ENCODE measurements around the gene LAMA5.

Gene LAMA5

DNA sequence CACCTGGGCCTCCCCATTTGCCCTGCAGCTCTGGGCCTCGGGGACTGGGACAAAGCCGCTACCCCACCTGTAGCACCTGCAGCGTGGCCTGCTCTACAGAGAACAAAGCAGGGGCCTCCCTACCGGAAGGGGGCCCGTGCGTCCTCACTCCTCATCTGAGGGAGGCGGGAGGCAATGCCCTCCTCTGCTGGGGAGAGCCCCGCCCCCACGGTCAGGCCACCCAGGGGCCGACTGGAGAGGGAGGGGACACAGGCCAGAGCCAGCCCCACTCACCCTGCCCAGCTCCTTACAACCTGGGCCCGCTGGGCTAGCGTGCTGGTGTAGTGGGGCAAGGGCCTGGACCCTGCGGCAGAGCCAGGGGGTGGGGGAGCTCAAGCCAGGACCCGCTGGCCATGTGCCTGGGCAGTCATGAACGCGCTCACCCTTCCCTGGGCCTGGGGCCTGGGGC is 8.0 kb downstream of the LAMA5 start:
- no peak overlapping the region for H3K27ac ChIP-seq (ENCODE audit: low read depth, low read length)
- H2AK5ac ChIP-seq (ENCODE audit: low read length), result no peak overlapping the region
- H3K18ac ChIP-seq (ENCODE audit: low read length), result no peak overlapping the region
- H3K79me1 ChIP-seq (ENCODE audit: low read length), result peaks cover 7% of the 10 kb centered on the region
- no peak overlapping the region for H4K5ac ChIP-seq (ENCODE audit: low read length)
- H2BK5ac ChIP-seq (ENCODE audit: low read length), result no peak overlapping the region
- H2BK15ac ChIP-seq (replicated peaks; ENCODE audit: low read depth), result no peak overlapping the region
- peaks cover 41% of the 10 kb centered on the region for H3K79me2 ChIP-seq (ENCODE audit: control insufficient read depth, insufficient read depth, low read length)
- H4K8ac ChIP-seq (ENCODE audit: low read depth, low read length), result no peak overlapping the region
- no peaks in the 10 kb centered on the region for H3K27me3 ChIP-seq (ENCODE audit: insufficient read depth, low read length, poor library complexity)
- H3K4ac ChIP-seq (ENCODE audit: low read depth, low read length), result no peak overlapping the region
- DNase-seq, result no peak
- H3K56ac ChIP-seq (ENCODE audit: low read length), result peak overlapping the region; percentile 57
- no peak overlapping the region for H2BK120ac ChIP-seq (ENCODE audit: low read depth, low read length)
- H3K9ac ChIP-seq (ENCODE audit: low read length), result peak overlapping the region; percentile 21
- H3K23ac ChIP-seq (ENCODE audit: low read length), result no peak overlapping the region
- H3K4me2 ChIP-seq (ENCODE audit: low read length), result no peak overlapping the region
- peaks cover 16% of the 10 kb centered on the region for H3K4me1 ChIP-seq (ENCODE audit: control insufficient read depth, low read depth, low read length)
- H3K36me3 ChIP-seq (ENCODE audit: control insufficient read depth, insufficient read depth, low read length), result no peaks in the 10 kb centered on the region
- no CpG with 5 or more reads among the region's 16 CpGs for WGBS (ENCODE audit: extremely low coverage, insufficient coverage, low lambda C conversion rate)
- no peak overlapping the region for H3K4me3 ChIP-seq (ENCODE audit: low read length)

DNA sequence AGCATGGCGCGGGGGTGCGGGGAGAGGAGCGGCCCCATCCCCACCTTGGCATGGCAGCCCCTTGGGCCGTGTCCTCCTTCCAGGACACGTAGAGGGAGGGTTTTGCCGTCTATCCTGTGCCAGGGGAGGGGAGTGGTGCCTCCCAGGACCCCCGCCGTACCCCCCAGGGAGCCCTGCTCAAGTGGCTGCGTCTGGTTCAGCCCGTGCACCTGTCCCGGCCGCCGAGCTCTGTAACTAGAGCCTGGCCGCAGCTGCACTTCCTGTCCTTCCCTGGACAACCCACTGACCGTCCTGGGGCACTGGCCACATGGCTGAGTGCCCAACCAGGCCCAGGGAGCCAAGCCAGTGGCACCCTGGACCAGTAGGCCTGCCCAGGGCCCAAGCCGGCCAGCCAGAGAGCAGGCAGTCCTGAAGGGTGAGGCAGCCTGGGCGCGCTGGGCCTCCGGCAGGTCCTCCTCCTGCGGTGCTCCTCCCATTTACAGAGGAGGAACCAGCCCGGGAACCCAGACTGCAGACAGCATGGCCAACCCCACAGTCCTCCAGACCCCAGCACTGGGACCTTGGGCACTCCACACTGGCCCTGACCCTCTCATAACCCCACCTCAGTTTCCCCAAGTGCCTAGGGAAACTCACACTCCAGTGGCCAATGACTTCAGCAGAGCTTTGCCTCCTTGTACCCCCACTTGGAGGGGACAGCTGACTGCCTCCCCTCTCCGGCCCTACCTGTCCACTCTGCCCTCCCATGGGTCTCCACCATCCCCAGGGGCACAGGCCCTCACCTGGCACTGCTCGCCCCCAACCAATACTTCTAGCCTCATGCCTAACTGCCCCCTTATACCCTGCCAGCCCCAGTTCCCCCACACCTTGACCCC is 8.7 kb downstream of the LAMA5 start:
- no peaks in the 10 kb centered on the region for H3K36me3 ChIP-seq (ENCODE audit: control insufficient read depth, insufficient read depth, low read length)
- H3K4me3 ChIP-seq (ENCODE audit: low read length), result no peak overlapping the region
- no peak overlapping the region for H2BK120ac ChIP-seq (ENCODE audit: low read depth, low read length)
- no peak overlapping the region for H2AK5ac ChIP-seq (ENCODE audit: low read length)
- no peak overlapping the region for H3K9ac ChIP-seq (ENCODE audit: low read length)
- DNase-seq, result no peak
- no peak overlapping the region for H3K4ac ChIP-seq (ENCODE audit: low read depth, low read length)
- H4K5ac ChIP-seq (ENCODE audit: low read length), result no peak overlapping the region
- H3K27ac ChIP-seq (ENCODE audit: low read depth, low read length), result no peak overlapping the region
- no peak overlapping the region for H3K4me2 ChIP-seq (ENCODE audit: low read length)
- WGBS (ENCODE audit: extremely low coverage, insufficient coverage, low lambda C conversion rate), result no CpG with 5 or more reads among the region's 24 CpGs
- H3K4me1 ChIP-seq (ENCODE audit: control insufficient read depth, low read depth, low read length), result peaks cover 16% of the 10 kb centered on the region
- peaks cover 7% of the 10 kb centered on the region for H3K79me1 ChIP-seq (ENCODE audit: low read length)
- H3K18ac ChIP-seq (ENCODE audit: low read length), result no peak overlapping the region
- H4K8ac ChIP-seq (ENCODE audit: low read depth, low read length), result no peak overlapping the region
- peaks cover 39% of the 10 kb centered on the region for H3K79me2 ChIP-seq (ENCODE audit: control insufficient read depth, insufficient read depth, low read length)
- no peaks in the 10 kb centered on the region for H3K27me3 ChIP-seq (ENCODE audit: insufficient read depth, low read length, poor library complexity)
- peak overlapping the region; percentile 45 for H3K23ac ChIP-seq (ENCODE audit: low read length)
- H2BK5ac ChIP-seq (ENCODE audit: low read length), result no peak overlapping the region
- H3K56ac ChIP-seq (ENCODE audit: low read length), result peak overlapping the region; percentile 46
- no peak overlapping the region for H2BK15ac ChIP-seq (replicated peaks; ENCODE audit: low read depth)

DNA sequence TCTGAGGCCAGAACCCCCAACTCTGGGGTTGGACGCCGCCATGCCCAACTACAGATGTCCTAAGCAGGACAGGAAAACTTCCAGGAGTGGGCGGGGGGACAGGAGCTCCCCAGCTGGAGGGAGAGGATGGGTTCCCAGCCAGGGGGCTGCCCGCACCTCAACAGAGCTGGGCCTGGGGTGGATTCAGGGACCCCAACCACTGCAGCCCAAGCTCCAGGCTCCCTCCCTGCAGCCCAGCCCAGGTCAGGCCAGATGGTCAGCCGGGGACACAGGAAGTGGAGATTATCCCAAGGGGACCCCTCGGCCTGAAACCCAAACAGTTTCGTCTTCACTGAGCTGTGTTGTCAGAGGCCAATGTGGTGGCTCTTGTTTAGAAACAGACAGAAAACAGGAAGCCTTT is 9.4 kb downstream of the LAMA5 start:
- H3K4me1 ChIP-seq (ENCODE audit: control insufficient read depth, low read depth, low read length), result peaks cover 16% of the 10 kb centered on the region
- no peak overlapping the region for H2BK120ac ChIP-seq (ENCODE audit: low read depth, low read length)
- H3K56ac ChIP-seq (ENCODE audit: low read length), result no peak overlapping the region
- no peaks in the 10 kb centered on the region for H3K36me3 ChIP-seq (ENCODE audit: control insufficient read depth, insufficient read depth, low read length)
- no peak overlapping the region for H2AK5ac ChIP-seq (ENCODE audit: low read length)
- no peak for DNase-seq
- no CpG with 5 or more reads among the region's 7 CpGs for WGBS (ENCODE audit: extremely low coverage, insufficient coverage, low lambda C conversion rate)
- H3K4ac ChIP-seq (ENCODE audit: low read depth, low read length), result no peak overlapping the region
- no peak overlapping the region for H4K8ac ChIP-seq (ENCODE audit: low read depth, low read length)
- no peak overlapping the region for H4K5ac ChIP-seq (ENCODE audit: low read length)
- H3K9ac ChIP-seq (ENCODE audit: low read length), result no peak overlapping the region
- H2BK5ac ChIP-seq (ENCODE audit: low read length), result no peak overlapping the region
- no peak overlapping the region for H3K27ac ChIP-seq (ENCODE audit: low read depth, low read length)
- peaks cover 5% of the 10 kb centered on the region for H3K79me1 ChIP-seq (ENCODE audit: low read length)
- H3K27me3 ChIP-seq (ENCODE audit: insufficient read depth, low read length, poor library complexity), result no peaks in the 10 kb centered on the region
- no peak overlapping the region for H3K23ac ChIP-seq (ENCODE audit: low read length)
- H2BK15ac ChIP-seq (replicated peaks; ENCODE audit: low read depth), result no peak overlapping the region
- H3K4me3 ChIP-seq (ENCODE audit: low read length), result no peak overlapping the region
- no peak overlapping the region for H3K4me2 ChIP-seq (ENCODE audit: low read length)
- H3K18ac ChIP-seq (ENCODE audit: low read length), result no peak overlapping the region
- peaks cover 38% of the 10 kb centered on the region for H3K79me2 ChIP-seq (ENCODE audit: control insufficient read depth, insufficient read depth, low read length)

DNA sequence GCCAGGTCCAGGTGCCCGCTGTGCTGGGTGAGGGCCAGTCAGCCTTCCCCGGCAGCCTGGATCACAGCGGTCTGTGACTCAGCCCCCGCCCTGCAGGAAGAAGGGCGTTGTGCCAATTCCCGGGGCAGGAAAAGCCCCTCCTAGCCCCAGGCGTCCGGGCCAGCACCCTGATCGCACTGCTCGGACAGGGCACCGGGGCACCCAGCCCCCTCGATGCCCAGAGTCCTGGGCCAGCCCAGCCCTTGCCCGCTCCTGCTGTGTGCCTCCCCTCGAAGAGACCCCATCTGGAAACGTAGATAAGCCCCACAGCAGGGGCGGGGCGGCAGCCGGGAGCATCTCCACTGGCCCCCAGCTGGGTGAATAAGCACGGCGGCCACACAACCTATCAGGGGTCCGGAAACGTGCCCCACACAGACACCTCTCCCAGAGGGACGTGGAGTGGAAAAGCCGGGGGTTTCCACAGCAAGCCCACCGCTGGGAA is 9.9 kb downstream of the LAMA5 start:
- H3K27ac ChIP-seq (ENCODE audit: low read depth, low read length), result no peak overlapping the region
- no peak overlapping the region for H4K8ac ChIP-seq (ENCODE audit: low read depth, low read length)
- peak overlapping the region; percentile 49 for H3K56ac ChIP-seq (ENCODE audit: low read length)
- no peaks in the 10 kb centered on the region for H3K36me3 ChIP-seq (ENCODE audit: control insufficient read depth, insufficient read depth, low read length)
- H3K4me1 ChIP-seq (ENCODE audit: control insufficient read depth, low read depth, low read length), result peaks cover 15% of the 10 kb centered on the region
- no peak overlapping the region for H2BK120ac ChIP-seq (ENCODE audit: low read depth, low read length)
- H2AK5ac ChIP-seq (ENCODE audit: low read length), result no peak overlapping the region
- H4K5ac ChIP-seq (ENCODE audit: low read length), result no peak overlapping the region
- no peak for DNase-seq
- H3K18ac ChIP-seq (ENCODE audit: low read length), result no peak overlapping the region
- H3K4me3 ChIP-seq (ENCODE audit: low read length), result no peak overlapping the region
- peaks cover 2% of the 10 kb centered on the region for H3K79me1 ChIP-seq (ENCODE audit: low read length)
- no peak overlapping the region for H2BK15ac ChIP-seq (replicated peaks; ENCODE audit: low read depth)
- no peak overlapping the region for H3K9ac ChIP-seq (ENCODE audit: low read length)
- no peak overlapping the region for H3K4ac ChIP-seq (ENCODE audit: low read depth, low read length)
- no peak overlapping the region for H2BK5ac ChIP-seq (ENCODE audit: low read length)
- H3K27me3 ChIP-seq (ENCODE audit: insufficient read depth, low read length, poor library complexity), result no peaks in the 10 kb centered on the region
- no peak overlapping the region for H3K4me2 ChIP-seq (ENCODE audit: low read length)
- WGBS (ENCODE audit: extremely low coverage, insufficient coverage, low lambda C conversion rate), result no CpG with 5 or more reads among the region's 25 CpGs
- H3K79me2 ChIP-seq (ENCODE audit: control insufficient read depth, insufficient read depth, low read length), result peaks cover 38% of the 10 kb centered on the region
- H3K23ac ChIP-seq (ENCODE audit: low read length), result no peak overlapping the region

DNA sequence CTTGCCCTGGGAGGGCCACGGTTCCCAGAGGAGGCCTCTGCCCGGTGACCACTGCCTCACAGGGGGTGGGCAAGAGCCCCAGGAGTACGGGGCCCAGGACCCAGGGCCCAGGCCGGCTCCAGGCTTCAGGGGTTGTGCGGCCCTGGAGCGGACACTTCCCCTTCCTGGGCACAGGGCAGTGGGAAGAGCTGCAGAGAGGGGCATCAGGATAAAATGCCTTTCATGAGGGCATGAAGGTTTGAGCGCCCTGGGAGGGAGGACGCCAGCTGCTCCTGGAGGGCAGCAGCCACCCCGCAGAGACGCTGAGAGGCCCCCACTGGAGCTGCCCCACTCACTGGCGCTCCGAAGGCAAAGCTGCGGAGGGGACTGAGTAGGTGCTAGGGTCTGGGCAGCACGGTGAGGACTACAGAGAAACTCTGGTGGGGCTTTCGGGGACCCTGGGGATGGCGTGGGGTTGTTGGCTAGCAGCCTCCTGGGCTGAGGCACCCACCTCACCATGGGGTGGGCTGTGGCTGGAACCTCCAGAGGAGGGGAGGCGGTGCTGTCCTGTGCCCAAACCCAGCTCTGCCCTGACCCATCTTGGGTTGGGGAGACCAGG is 10.4 kb downstream of the LAMA5 start:
- H3K4me1 ChIP-seq (ENCODE audit: control insufficient read depth, low read depth, low read length), result peaks cover 12% of the 10 kb centered on the region
- H4K8ac ChIP-seq (ENCODE audit: low read depth, low read length), result no peak overlapping the region
- peak overlapping the region; percentile 17 for H3K18ac ChIP-seq (ENCODE audit: low read length)
- no peak overlapping the region for H2BK120ac ChIP-seq (ENCODE audit: low read depth, low read length)
- H2BK5ac ChIP-seq (ENCODE audit: low read length), result no peak overlapping the region
- H4K5ac ChIP-seq (ENCODE audit: low read length), result no peak overlapping the region
- no peak overlapping the region for H3K23ac ChIP-seq (ENCODE audit: low read length)
- H3K4me3 ChIP-seq (ENCODE audit: low read length), result no peak overlapping the region
- peak overlapping the region; percentile 18 for H3K27ac ChIP-seq (ENCODE audit: low read depth, low read length)
- no peak overlapping the region for H2BK15ac ChIP-seq (replicated peaks; ENCODE audit: low read depth)
- no peak overlapping the region for H3K4me2 ChIP-seq (ENCODE audit: low read length)
- no peak overlapping the region for H3K9ac ChIP-seq (ENCODE audit: low read length)
- H3K36me3 ChIP-seq (ENCODE audit: control insufficient read depth, insufficient read depth, low read length), result no peaks in the 10 kb centered on the region
- H2AK5ac ChIP-seq (ENCODE audit: low read length), result no peak overlapping the region
- H3K79me1 ChIP-seq (ENCODE audit: low read length), result peaks cover 2% of the 10 kb centered on the region
- peak overlapping the region; percentile 49 for H3K56ac ChIP-seq (ENCODE audit: low read length)
- DNase-seq, result no peak
- H3K27me3 ChIP-seq (ENCODE audit: insufficient read depth, low read length, poor library complexity), result no peaks in the 10 kb centered on the region
- H3K4ac ChIP-seq (ENCODE audit: low read depth, low read length), result no peak overlapping the region
- WGBS (ENCODE audit: extremely low coverage, insufficient coverage, low lambda C conversion rate), result no CpG with 5 or more reads among the region's 17 CpGs
- peaks cover 38% of the 10 kb centered on the region for H3K79me2 ChIP-seq (ENCODE audit: control insufficient read depth, insufficient read depth, low read length)
